ENCODE results near the gene GPR157.

- TF ChIP-seq, protein P1, sequence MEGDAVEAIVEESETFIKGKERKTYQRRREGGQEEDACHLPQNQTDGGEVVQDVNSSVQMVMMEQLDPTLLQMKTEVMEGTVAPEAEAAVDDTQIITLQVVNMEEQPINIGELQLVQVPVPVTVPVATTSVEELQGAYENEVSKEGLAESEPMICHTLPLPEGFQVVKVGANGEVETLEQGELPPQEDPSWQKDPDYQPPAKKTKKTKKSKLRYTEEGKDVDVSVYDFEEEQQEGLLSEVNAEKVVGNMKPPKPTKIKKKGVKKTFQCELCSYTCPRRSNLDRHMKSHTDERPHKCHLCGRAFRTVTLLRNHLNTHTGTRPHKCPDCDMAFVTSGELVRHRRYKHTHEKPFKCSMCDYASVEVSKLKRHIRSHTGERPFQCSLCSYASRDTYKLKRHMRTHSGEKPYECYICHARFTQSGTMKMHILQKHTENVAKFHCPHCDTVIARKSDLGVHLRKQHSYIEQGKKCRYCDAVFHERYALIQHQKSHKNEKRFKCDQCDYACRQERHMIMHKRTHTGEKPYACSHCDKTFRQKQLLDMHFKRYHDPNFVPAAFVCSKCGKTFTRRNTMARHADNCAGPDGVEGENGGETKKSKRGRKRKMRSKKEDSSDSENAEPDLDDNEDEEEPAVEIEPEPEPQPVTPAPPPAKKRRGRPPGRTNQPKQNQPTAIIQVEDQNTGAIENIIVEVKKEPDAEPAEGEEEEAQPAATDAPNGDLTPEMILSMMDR (IDR thresholded peaks at IDR 0.05): no peak
- TF ChIP-seq POLR2A (IDR thresholded peaks at IDR 0.05): no peak
These were observed 67.5 kb downstream of the GPR157 start for GRCh38 chr1:9061252-9061960.

Data from Peyer's patch (tissue), 4 donors.